Activated CD4-positive, alpha-beta T cell treated with anti-CD3 and anti-CD28 coated beads for 24 hours (primary cell): ENCODE data around the gene FAM107B.
A peak's percentile ranks its signal among the peaks of the same experiment; 100 is the strongest.
"Not testable (repeated sequence)": the region's sequence is repeated elsewhere in the genome, so short reads cannot be mapped to it uniquely, and the experiment has no call there.

Source experiments
- DNase-seq, 2 donors: peaks; one replicate each; pipeline ENCODE4 v3.0.0-alpha.2; 2020; ENCODE audit warnings: low read depth in 2 of 2

Gene FAM107B

GRCh38 chr10:14601326-14601725 is 173.4 kb downstream of the FAM107B start:
- no peak for DNase-seq

- DNase-seq, result no peak
Measured at GRCh38 chr10:14600065-14600464, 174.6 kb downstream of the FAM107B start.

GRCh38 chr10:14598809-14599764 is 175.6 kb downstream of the FAM107B start:
- no peak for DNase-seq

- DNase-seq, result no peak
Measured at GRCh38 chr10:14595526-14596182, 179.0 kb downstream of the FAM107B start.

GRCh38 chr10:14594878-14595525 is 179.7 kb downstream of the FAM107B start:
- DNase-seq, result no peak

- no peak for DNase-seq
Measured at GRCh38 chr10:14593806-14594205, 180.9 kb downstream of the FAM107B start.

GRCh38 chr10:14592566-14592965 is 182.1 kb downstream of the FAM107B start:
- DNase-seq, result no peak

- no peak for DNase-seq
Measured at GRCh38 chr10:14592026-14592425, 182.7 kb downstream of the FAM107B start.

- not testable (repeated sequence) for DNase-seq
Measured at GRCh38 chr10:14588938-14589294, 185.8 kb downstream of the FAM107B start.

- DNase-seq, result no peak
Measured at GRCh38 chr10:14588084-14588937, 186.4 kb downstream of the FAM107B start.

- no peak for DNase-seq
Measured at GRCh38 chr10:14587540-14588083, 187.1 kb downstream of the FAM107B start.

- DNase-seq, result no peak
Measured at GRCh38 chr10:14586901-14587300, 187.8 kb downstream of the FAM107B start.

- no peak for DNase-seq
Measured at GRCh38 chr10:14585287-14586193, 189.2 kb downstream of the FAM107B start.

- no peak for DNase-seq
Measured at GRCh38 chr10:14584661-14585060, 190.0 kb downstream of the FAM107B start.

GRCh38 chr10:14583967-14584366 is 190.7 kb downstream of the FAM107B start:
- DNase-seq, result no peak

GRCh38 chr10:14583252-14583651 is 191.4 kb downstream of the FAM107B start:
- DNase-seq, result peak; percentile 51 to 68

GRCh38 chr10:14581553-14582321 is 193.0 kb downstream of the FAM107B start:
- no peak for DNase-seq

- no peak for DNase-seq
Measured at GRCh38 chr10:14580671-14581332, 193.9 kb downstream of the FAM107B start.

- DNase-seq, result no peak
Measured at GRCh38 chr10:14579405-14579804, 195.3 kb downstream of the FAM107B start.
